ENCODE results near the gene BICD1. TPM values are rescaled to one million over a fixed set of nuclear protein-coding genes. Genes with fewer than 3 reads are reported as not detected.

The BICD1 gene
- total and polyA plus RNA-seq, 2 donors (not counting 1 experiment from before 2014, with no cell fraction given) = 15.2 to 93.5 TPM

- no peaks in the 10 kb centered on the region for H3K9me3 ChIP-seq (ENCODE audit: control extremely low read depth in 1 of 3, control insufficient read depth in 2 of 3, insufficient read depth in 1 of 3, low read length in 2 of 3)
- ATAC-seq (ENCODE audit: low read depth) = no peak
- H2AFZ ChIP-seq (ENCODE audit: insufficient read depth, low read depth, low read length, poor library complexity, severe bottlenecking) = no peak overlapping the region
- Mint-ChIP-seq H3K9me3 (ENCODE audit: insufficient read depth) (no peaks in the 10 kb centered on the region), H3K27ac (no peak overlapping the region), H3K4me1 (peaks cover 1% of the 10 kb centered on the region), H3K27me3 (no peaks in the 10 kb centered on the region), H3K4me3 (no peak overlapping the region)
- H3K79me2 ChIP-seq (ENCODE audit: control insufficient read depth, insufficient read depth, low read length) = no peaks in the 10 kb centered on the region
- H3K4me3 ChIP-seq (ENCODE audit: control extremely low read depth in 1 of 5, extremely low read depth in 1 of 5, insufficient read depth in 1 of 5, low read depth in 2 of 5, low read length in 4 of 5) = no peak overlapping the region
- TF ChIP-seq EZH2 (IDR thresholded peaks at IDR 0.05; ENCODE audit: borderline replicate concordance, insufficient read depth, low read depth, low read length, poor library complexity, severe bottlenecking) (no peak), CTCF (IDR thresholded peaks at IDR 0.05) (no peak)
- no peaks in the 10 kb centered on the region for H3K27me3 ChIP-seq (replicated peaks in 1 of 4; ENCODE audit: control extremely low read depth in 1 of 4, control insufficient read depth in 3 of 4, insufficient read depth in 4 of 4, low read length in 3 of 4)
- ChIA-PET POLR2A (no interaction called here), CTCF (no interaction called here)
- no peaks in the 10 kb centered on the region for H3K4me1 ChIP-seq (ENCODE audit: control insufficient read depth in 2 of 2, insufficient read depth in 2 of 2, low read length in 2 of 2)
- no peaks in the 10 kb centered on the region for H3K36me3 ChIP-seq (replicated peaks in 1 of 2; ENCODE audit: control extremely low read depth in 1 of 2, control insufficient read depth in 1 of 2, extremely low read depth in 1 of 2, insufficient read depth in 2 of 2, low read length in 1 of 2)
- WGBS (ENCODE audit: insufficient coverage) = 95% methylated on average over 2 of the region's 3 CpGs
- H3K9ac ChIP-seq (ENCODE audit: low read length) = no peak overlapping the region
- no peak overlapping the region for H3K4me2 ChIP-seq (replicated peaks; ENCODE audit: low read depth, low read length, poor library complexity, severe bottlenecking)
- intact Hi-C loops (cut with micrococcal nuclease) = no loop called here
- no peaks in the 10 kb centered on the region for H4K20me1 ChIP-seq (ENCODE audit: control insufficient read depth, insufficient read depth, low read length, poor library complexity, severe bottlenecking)
- H3K27ac ChIP-seq (ENCODE audit: low read length in 2 of 2) = no peak overlapping the region
- DNase-seq = no peak
Measured at GRCh38 chr12:32080435-32080834, 26.2 kb upstream of the BICD1 start.

GRCh38 chr12:32083489-32083888, 23.2 kb upstream of the BICD1 start:
- H3K79me2 ChIP-seq (ENCODE audit: control insufficient read depth, insufficient read depth, low read length) = no peaks in the 10 kb centered on the region
- no peak overlapping the region for H3K9ac ChIP-seq (ENCODE audit: low read length)
- no peak overlapping the region for H3K4me3 Mint-ChIP-seq
- intact Hi-C loops (cut with micrococcal nuclease) = no loop called here
- H3K4me2 ChIP-seq (replicated peaks; ENCODE audit: low read depth, low read length, poor library complexity, severe bottlenecking) = no peak overlapping the region
- H2AFZ ChIP-seq (ENCODE audit: insufficient read depth, low read depth, low read length, poor library complexity, severe bottlenecking) = peak overlapping the region; percentile 2
- no peak overlapping the region for H3K27ac Mint-ChIP-seq
- TF ChIP-seq CTCF (IDR thresholded peaks at IDR 0.05) (no peak), EZH2 (IDR thresholded peaks at IDR 0.05; ENCODE audit: borderline replicate concordance, insufficient read depth, low read depth, low read length, poor library complexity, severe bottlenecking) (no peak)
- no peaks in the 10 kb centered on the region for H3K27me3 Mint-ChIP-seq
- H3K27me3 ChIP-seq (replicated peaks in 1 of 4; ENCODE audit: control extremely low read depth in 1 of 4, control insufficient read depth in 3 of 4, insufficient read depth in 4 of 4, low read length in 3 of 4) = no peaks in the 10 kb centered on the region
- ChIA-PET POLR2A (no interaction called here), CTCF (no interaction called here)
- H3K4me3 ChIP-seq (ENCODE audit: control extremely low read depth in 1 of 5, extremely low read depth in 1 of 5, insufficient read depth in 1 of 5, low read depth in 2 of 5, low read length in 4 of 5) = no peak overlapping the region
- no peaks in the 10 kb centered on the region for H3K9me3 ChIP-seq (ENCODE audit: control extremely low read depth in 1 of 3, control insufficient read depth in 2 of 3, insufficient read depth in 1 of 3, low read length in 2 of 3)
- WGBS (ENCODE audit: insufficient coverage) = 100% methylated on average over 2 of the region's 5 CpGs
- H4K20me1 ChIP-seq (ENCODE audit: control insufficient read depth, insufficient read depth, low read length, poor library complexity, severe bottlenecking) = no peaks in the 10 kb centered on the region
- no peak for ATAC-seq (ENCODE audit: low read depth)
- H3K4me1 Mint-ChIP-seq = peaks cover 3% of the 10 kb centered on the region
- H3K9me3 Mint-ChIP-seq (ENCODE audit: insufficient read depth) = peaks cover 3% of the 10 kb centered on the region
- no peak overlapping the region for H3K27ac ChIP-seq (ENCODE audit: low read length in 2 of 2)
- H3K36me3 ChIP-seq (replicated peaks in 1 of 2; ENCODE audit: control extremely low read depth in 1 of 2, control insufficient read depth in 1 of 2, extremely low read depth in 1 of 2, insufficient read depth in 2 of 2, low read length in 1 of 2) = no peaks in the 10 kb centered on the region
- no peak for DNase-seq
- H3K4me1 ChIP-seq (ENCODE audit: control insufficient read depth in 2 of 2, insufficient read depth in 2 of 2, low read length in 2 of 2) = no peaks in the 10 kb centered on the region
